Uterus (tissue), 2 donors: Measurements from ENCODE around the gene MTREX.

Experiments used
- CTCF ChIP-seq, 4 experiments: fragments of 200-600 bp in 2 of 4; fragments of 450-650 bp in 2 of 4; sonication (generic) in 2 of 4; IDR thresholded peaks; one replicate each; pipeline ENCODE4 v1.5.1; 2016 to 2019; ENCODE audit warnings: antibody characterized with exemption in 4 of 4, mild to moderate bottlenecking in 2 of 4, moderate library complexity in 1 of 4
- POLR2A ChIP-seq, 2 donors: fragments of 450-650 bp; IDR thresholded peaks; one replicate each; pipeline ENCODE4 v1.6.1; 2016; ENCODE audit warnings: antibody characterized with exemption in 2 of 2, mild to moderate bottlenecking in 1 of 2, moderate library complexity in 1 of 2

GRCh38 chr5:55450050-55450765 is 142.4 kb downstream of the MTREX start:
- TF ChIP-seq POLR2A (IDR thresholded peaks at IDR 0.05) (no peak), CTCF (IDR thresholded peaks at IDR 0.05) (no peak)
